WTC11 (cell line): ENCODE data around the gene ENTHD1. TPM values are rescaled to one million over a fixed set of nuclear protein-coding genes. Genes with fewer than 3 reads are reported as not detected.

Experiments
- ATAC-seq: fragments of 200-7000 bp; cut with Tn5 transposase; 2 replicates; pipeline ENCODE4 v1.10.0; 2021; ENCODE audit warnings: mild to moderate bottlenecking, moderate library complexity
- CTCF ChIA-PET: fragments of 300-600 bp; sonication (Branson Sonifier 250); formaldehyde crosslinking; loops from one replicate; lab custom pipeline; 2021; ENCODE audit warnings: antibody characterized with exemption; lab: Charles Lee
- POLR2A ChIA-PET: fragments of 350-600 bp; sonication (Branson Sonifier 250); formaldehyde crosslinking; loops from one replicate; lab custom pipeline; 2021; ENCODE audit warnings: antibody characterized with exemption; lab: Charles Lee
- DNase-seq: peaks from one replicate; pipeline ENCODE4 v3.0.0; 2021; ENCODE audit warnings: low spot score
- H3K27ac Mint-ChIP-seq: 2 replicates; pipeline ENCODE4 v1.8.0; 2021; ENCODE audit warnings: mixed read lengths
- H3K27me3 Mint-ChIP-seq: 2 replicates; pipeline ENCODE4 v1.8.0; 2021; ENCODE audit warnings: low read depth, mild to moderate bottlenecking, moderate library complexity, mixed read lengths
- H3K36me3 Mint-ChIP-seq: 2 replicates; pipeline ENCODE4 v1.8.0; 2021; ENCODE audit warnings: mixed read lengths
- H3K4me1 Mint-ChIP-seq: 2 replicates; pipeline ENCODE4 v1.8.0; 2022; ENCODE audit warnings: mixed read lengths
- H3K4me3 Mint-ChIP-seq: 2 replicates; pipeline ENCODE4 v1.8.0; 2021; ENCODE audit warnings: mild to moderate bottlenecking, moderate library complexity, mixed read lengths
- H3K9me3 Mint-ChIP-seq: 2 replicates; pipeline ENCODE4 v1.8.0; 2021; ENCODE audit warnings: mixed read lengths
- ATF1 ChIP-seq: sonication (generic); formaldehyde crosslinking; IDR thresholded peaks from 2 replicates; pipeline ENCODE4 v1.8.1; 2023; ENCODE audit warnings: mild to moderate bottlenecking, moderate library complexity, missing genetic modification reagents
- CBFB ChIP-seq: sonication (generic); formaldehyde crosslinking; IDR thresholded peaks from 2 replicates; pipeline ENCODE4 v1.8.1; 2022; ENCODE audit warnings: mild to moderate bottlenecking, low read depth, missing genetic modification reagents
- CDX4 ChIP-seq: fragments of 250-450 bp; sonication (Bioruptor Pico); IDR thresholded peaks from 2 replicates; pipeline ENCODE4 v1.9.0; 2021; ENCODE audit warnings: moderate library complexity, mild to moderate bottlenecking, inconsistent platforms, borderline replicate concordance
- CREM ChIP-seq: sonication (generic); formaldehyde crosslinking; IDR thresholded peaks from 2 replicates; pipeline ENCODE4 v1.8.1; 2022; ENCODE audit warnings: mild to moderate bottlenecking, missing genetic modification reagents, moderate library complexity
- ELF4 ChIP-seq: sonication (generic); formaldehyde crosslinking; IDR thresholded peaks from 2 replicates; pipeline ENCODE4 v1.8.1; 2022; ENCODE audit warnings: low read depth, mild to moderate bottlenecking, moderate library complexity, missing genetic modification reagents
- ETV6 ChIP-seq: sonication (generic); formaldehyde crosslinking; IDR thresholded peaks from 2 replicates; pipeline ENCODE4 v1.8.1; 2022; ENCODE audit warnings: mild to moderate bottlenecking, missing genetic modification reagents
- FOXJ3 ChIP-seq: sonication (generic); formaldehyde crosslinking; IDR thresholded peaks from 2 replicates; pipeline ENCODE4 v1.9.0; 2021; ENCODE audit warnings: missing genetic modification reagents, mild to moderate bottlenecking, borderline replicate concordance
- FOXP1 ChIP-seq: sonication (generic); formaldehyde crosslinking; IDR thresholded peaks from 2 replicates; pipeline ENCODE4 v1.8.0; 2022; ENCODE audit warnings: missing genetic modification reagents, mild to moderate bottlenecking, moderate library complexity, borderline replicate concordance
- GABPB1 ChIP-seq: sonication (generic); formaldehyde crosslinking; IDR thresholded peaks from 2 replicates; pipeline ENCODE4 v1.8.1; 2023; ENCODE audit warnings: mild to moderate bottlenecking, missing genetic modification reagents
- KAT7 ChIP-seq: sonication (generic); formaldehyde crosslinking; IDR thresholded peaks from 2 replicates; pipeline ENCODE4 v1.8.1; 2023; ENCODE audit warnings: missing genetic modification reagents, mild to moderate bottlenecking, borderline replicate concordance
- MLX ChIP-seq: sonication (generic); formaldehyde crosslinking; IDR thresholded peaks from 2 replicates; pipeline ENCODE4 v1.8.1; 2023; ENCODE audit warnings: mild to moderate bottlenecking, missing genetic modification reagents, moderate library complexity
- SP1 ChIP-seq: sonication (generic); formaldehyde crosslinking; conservative IDR thresholded peaks from 2 replicates; pipeline ENCODE4 v1.8.1; 2022; ENCODE audit warnings: missing genetic modification reagents
- ZBTB21 ChIP-seq: sonication (generic); formaldehyde crosslinking; IDR thresholded peaks from 2 replicates; pipeline ENCODE4 v1.8.1; 2023; ENCODE audit warnings: mild to moderate bottlenecking, missing genetic modification reagents, borderline replicate concordance
- ZNF121 ChIP-seq: sonication (generic); formaldehyde crosslinking; IDR thresholded peaks from 2 replicates; pipeline ENCODE4 v1.8.0; 2023; ENCODE audit warnings: missing genetic modification reagents
- ZNF232 ChIP-seq: sonication (generic); formaldehyde crosslinking; IDR thresholded peaks from 2 replicates; pipeline ENCODE4 v1.8.0; 2022; ENCODE audit warnings: mild to moderate bottlenecking, missing genetic modification reagents
- ZNF317 ChIP-seq: sonication (generic); formaldehyde crosslinking; IDR thresholded peaks from 2 replicates; pipeline ENCODE4 v1.8.1; 2023; ENCODE audit warnings: low read depth, mild to moderate bottlenecking, moderate library complexity, missing genetic modification reagents, borderline replicate concordance
- ZNF396 ChIP-seq: fragments of 250-450 bp; sonication (Bioruptor Pico); IDR thresholded peaks from 2 replicates; pipeline ENCODE4 v1.8.0; 2021; ENCODE audit warnings: mild to moderate bottlenecking, moderate library complexity, borderline replicate concordance
- ZNF423 ChIP-seq: fragments of 250-450 bp; sonication (Bioruptor Pico); IDR thresholded peaks from 2 replicates; pipeline ENCODE4 v2.1.2; 2022; ENCODE audit warnings: mild to moderate bottlenecking, moderate library complexity
- ZNF671 ChIP-seq: fragments of 250-450 bp; sonication (Bioruptor Pico); IDR thresholded peaks from 2 replicates; pipeline ENCODE4 v1.8.0; 2021; ENCODE audit warnings: mild to moderate bottlenecking
- total RNA-seq: library from RNA; stranded (reverse); gene quantifications from 3 replicates; pipeline ENCODE4 v1.2.3, GENCODE V29; 2021
- TF ChIP-seq, protein P1 (sequence below): sonication (generic); formaldehyde crosslinking; IDR thresholded peaks from 2 replicates; pipeline ENCODE4 v1.8.1; 2022; ENCODE audit warnings: low read depth, missing genetic modification reagents, borderline replicate concordance
- TF ChIP-seq, protein P2 (sequence below): sonication (generic); formaldehyde crosslinking; conservative IDR thresholded peaks from 2 replicates; pipeline ENCODE4 v1.8.1; 2022; ENCODE audit warnings: mild to moderate bottlenecking, missing genetic modification reagents
- TF ChIP-seq, protein P3 (sequence below): sonication (generic); formaldehyde crosslinking; IDR thresholded peaks from 2 replicates; pipeline ENCODE4 v1.8.1; 2023; ENCODE audit warnings: mild to moderate bottlenecking, moderate library complexity, missing genetic modification reagents
- TF ChIP-seq, protein P4 (sequence below): sonication (generic); formaldehyde crosslinking; IDR thresholded peaks from 2 replicates; pipeline ENCODE4 v1.8.1; 2023; ENCODE audit warnings: mild to moderate bottlenecking, missing genetic modification reagents

ENTHD1 gene
- total RNA-seq, 1 experiment from 2014 or later: not detected

DNA sequence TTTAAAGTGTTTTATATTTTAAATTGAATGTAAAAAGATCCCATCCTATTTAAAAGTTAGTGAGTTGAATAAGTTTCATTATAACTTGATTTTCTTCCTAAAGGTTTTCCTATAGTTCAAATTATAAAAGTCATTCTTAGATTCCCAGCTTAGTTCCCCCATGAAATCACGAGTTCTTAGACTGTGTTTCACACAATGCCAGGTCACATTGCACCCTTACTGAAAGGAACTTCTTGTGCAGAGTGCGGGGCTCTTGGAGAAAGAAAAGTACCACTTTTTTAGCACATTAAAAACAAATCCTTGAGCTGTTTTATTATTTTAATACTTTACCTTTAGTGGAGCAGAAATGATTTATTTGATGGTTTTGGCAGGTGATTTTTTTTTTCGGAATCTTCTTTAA is 22.9 kb upstream of the ENTHD1 start:
- Mint-ChIP-seq H3K27me3 (no peaks in the 10 kb centered on the region; the same call in 1 of the 2 replicates), H3K4me1 (peaks cover 14% of the 10 kb centered on the region), H3K36me3 (no peaks in the 10 kb centered on the region), H3K9me3 (no peaks in the 10 kb centered on the region), H3K27ac (no peak overlapping the region), H3K4me3 (no peak overlapping the region)
- DNase-seq (no peak), ATAC-seq (no peak)
- CTCF ChIA-PET: interaction anchor here (1.2 to 1.8 kb wide), 4 partner anchors 10 to 108 kb away, joined by 5 to 9 read pairs (median 8); no protein-coding TSS in a partner anchor
- POLR2A ChIA-PET: interaction anchor here (0.8 kb wide), 1 partner anchor 227 kb away, joined by 3 read pairs; no protein-coding TSS in a partner anchor
- TF ChIP-seq CBFB (no peak), GABPB1 (CRISPR knock-in tag) (no peak), ZNF121 (CRISPR knock-in tag) (no peak), CREM (CRISPR knock-in tag) (no peak), KAT7 (CRISPR knock-in tag) (no peak), CDX4 (no peak), ZNF396 (CRISPR knock-in tag) (no peak), ZNF317 (CRISPR knock-in tag) (no peak), SP1 (CRISPR knock-in tag) (no peak), ZBTB21 (CRISPR knock-in tag) (no peak), ZNF671 (CRISPR knock-in tag) (no peak), ZNF232 (CRISPR knock-in tag) (no peak), ATF1 (CRISPR knock-in tag) (no peak), FOXJ3 (no peak), ZNF423 (CRISPR knock-in tag) (no peak), ETV6 (CRISPR knock-in tag) (no peak), ELF4 (CRISPR knock-in tag) (no peak)
- TF ChIP-seq, protein P1, sequence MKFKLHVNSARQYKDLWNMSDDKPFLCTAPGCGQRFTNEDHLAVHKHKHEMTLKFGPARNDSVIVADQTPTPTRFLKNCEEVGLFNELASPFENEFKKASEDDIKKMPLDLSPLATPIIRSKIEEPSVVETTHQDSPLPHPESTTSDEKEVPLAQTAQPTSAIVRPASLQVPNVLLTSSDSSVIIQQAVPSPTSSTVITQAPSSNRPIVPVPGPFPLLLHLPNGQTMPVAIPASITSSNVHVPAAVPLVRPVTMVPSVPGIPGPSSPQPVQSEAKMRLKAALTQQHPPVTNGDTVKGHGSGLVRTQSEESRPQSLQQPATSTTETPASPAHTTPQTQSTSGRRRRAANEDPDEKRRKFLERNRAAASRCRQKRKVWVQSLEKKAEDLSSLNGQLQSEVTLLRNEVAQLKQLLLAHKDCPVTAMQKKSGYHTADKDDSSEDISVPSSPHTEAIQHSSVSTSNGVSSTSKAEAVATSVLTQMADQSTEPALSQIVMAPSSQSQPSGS (CRISPR knock-in tag): no peak
- TF ChIP-seq, protein P2, sequence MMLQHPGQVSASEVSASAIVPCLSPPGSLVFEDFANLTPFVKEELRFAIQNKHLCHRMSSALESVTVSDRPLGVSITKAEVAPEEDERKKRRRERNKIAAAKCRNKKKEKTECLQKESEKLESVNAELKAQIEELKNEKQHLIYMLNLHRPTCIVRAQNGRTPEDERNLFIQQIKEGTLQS: no peak

- CTCF ChIA-PET: interaction anchor here (0.8 to 1.8 kb wide), 6 partner anchors 11 to 279 kb away, joined by 3 to 9 read pairs (median 6); no protein-coding TSS in a partner anchor
These were observed 21.8 kb upstream of the ENTHD1 start for GRCh38 chr22:39915295-39915726.

More at GRCh38 chr22:39915295-39915726, 21.8 kb upstream of the ENTHD1 start:
- Mint-ChIP-seq H3K4me1 (peaks cover 14% of the 10 kb centered on the region), H3K27ac (no peak overlapping the region), H3K36me3 (no peaks in the 10 kb centered on the region), H3K9me3 (no peaks in the 10 kb centered on the region), H3K4me3 (no peak overlapping the region), H3K27me3 (no peaks in the 10 kb centered on the region; the same call in 1 of the 2 replicates)
- DNase-seq (no peak), ATAC-seq (no peak; the same call in 1 of the 2 replicates)
- TF ChIP-seq FOXP1 (CRISPR knock-in tag) (no peak), MLX (CRISPR knock-in tag) (no peak)
- TF ChIP-seq, protein P3, sequence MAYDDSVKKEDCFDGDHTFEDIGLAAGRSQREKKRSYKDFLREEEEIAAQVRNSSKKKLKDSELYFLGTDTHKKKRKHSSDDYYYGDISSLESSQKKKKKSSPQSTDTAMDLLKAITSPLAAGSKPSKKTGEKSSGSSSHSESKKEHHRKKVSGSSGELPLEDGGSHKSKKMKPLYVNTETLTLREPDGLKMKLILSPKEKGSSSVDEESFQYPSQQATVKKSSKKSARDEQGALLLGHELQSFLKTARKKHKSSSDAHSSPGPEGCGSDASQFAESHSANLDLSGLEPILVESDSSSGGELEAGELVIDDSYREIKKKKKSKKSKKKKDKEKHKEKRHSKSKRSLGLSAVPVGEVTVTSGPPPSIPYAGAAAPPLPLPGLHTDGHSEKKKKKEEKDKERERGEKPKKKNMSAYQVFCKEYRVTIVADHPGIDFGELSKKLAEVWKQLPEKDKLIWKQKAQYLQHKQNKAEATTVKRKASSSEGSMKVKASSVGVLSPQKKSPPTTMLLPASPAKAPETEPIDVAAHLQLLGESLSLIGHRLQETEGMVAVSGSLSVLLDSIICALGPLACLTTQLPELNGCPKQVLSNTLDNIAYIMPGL (CRISPR knock-in tag): no peak
- TF ChIP-seq, protein P4, sequence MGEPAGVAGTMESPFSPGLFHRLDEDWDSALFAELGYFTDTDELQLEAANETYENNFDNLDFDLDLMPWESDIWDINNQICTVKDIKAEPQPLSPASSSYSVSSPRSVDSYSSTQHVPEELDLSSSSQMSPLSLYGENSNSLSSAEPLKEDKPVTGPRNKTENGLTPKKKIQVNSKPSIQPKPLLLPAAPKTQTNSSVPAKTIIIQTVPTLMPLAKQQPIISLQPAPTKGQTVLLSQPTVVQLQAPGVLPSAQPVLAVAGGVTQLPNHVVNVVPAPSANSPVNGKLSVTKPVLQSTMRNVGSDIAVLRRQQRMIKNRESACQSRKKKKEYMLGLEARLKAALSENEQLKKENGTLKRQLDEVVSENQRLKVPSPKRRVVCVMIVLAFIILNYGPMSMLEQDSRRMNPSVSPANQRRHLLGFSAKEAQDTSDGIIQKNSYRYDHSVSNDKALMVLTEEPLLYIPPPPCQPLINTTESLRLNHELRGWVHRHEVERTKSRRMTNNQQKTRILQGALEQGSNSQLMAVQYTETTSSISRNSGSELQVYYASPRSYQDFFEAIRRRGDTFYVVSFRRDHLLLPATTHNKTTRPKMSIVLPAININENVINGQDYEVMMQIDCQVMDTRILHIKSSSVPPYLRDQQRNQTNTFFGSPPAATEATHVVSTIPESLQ (CRISPR knock-in tag): no peak
- POLR2A ChIA-PET: no interaction called here
